Dendritic cell treated with granulocyte-macrophage colony-stimulating factor and Interleukin-4, amounts not matched to agents 40 ng/mL and 50 ng/mL, for 4 days (primary cell): ENCODE data around the gene TRMO.
"Not testable (repeated sequence)": the region's sequence is repeated elsewhere in the genome, so short reads cannot be mapped to it uniquely, and the experiment has no call there.

Experiments used
- H3K27ac Mint-ChIP-seq: one replicate; pipeline ENCODE4 v1.8.0; 2022; ENCODE audit warnings: mild to moderate bottlenecking, mixed read lengths
- H3K27me3 Mint-ChIP-seq: one replicate; pipeline ENCODE4 v1.8.0; 2022; ENCODE audit warnings: mild to moderate bottlenecking, mixed read lengths
- H3K36me3 Mint-ChIP-seq: one replicate; pipeline ENCODE4 v1.8.0; 2022; ENCODE audit warnings: low read depth, mixed read lengths
- H3K4me1 Mint-ChIP-seq: one replicate; pipeline ENCODE4 v1.8.0; 2022; ENCODE audit warnings: low read depth, mixed read lengths
- H3K4me3 Mint-ChIP-seq: one replicate; pipeline ENCODE4 v1.8.0; 2022; ENCODE audit warnings: mild to moderate bottlenecking, moderate library complexity, mixed read lengths
- H3K9me3 Mint-ChIP-seq: one replicate; pipeline ENCODE4 v1.8.0; 2022; ENCODE audit warnings: mixed read lengths
- intact Hi-C: fragments of 100-400 bp; cut with micrococcal nuclease; formaldehyde crosslinking; loops from one replicate; pipeline ENCODE4 v1.15.0; 2022

The TRMO gene, protein sequence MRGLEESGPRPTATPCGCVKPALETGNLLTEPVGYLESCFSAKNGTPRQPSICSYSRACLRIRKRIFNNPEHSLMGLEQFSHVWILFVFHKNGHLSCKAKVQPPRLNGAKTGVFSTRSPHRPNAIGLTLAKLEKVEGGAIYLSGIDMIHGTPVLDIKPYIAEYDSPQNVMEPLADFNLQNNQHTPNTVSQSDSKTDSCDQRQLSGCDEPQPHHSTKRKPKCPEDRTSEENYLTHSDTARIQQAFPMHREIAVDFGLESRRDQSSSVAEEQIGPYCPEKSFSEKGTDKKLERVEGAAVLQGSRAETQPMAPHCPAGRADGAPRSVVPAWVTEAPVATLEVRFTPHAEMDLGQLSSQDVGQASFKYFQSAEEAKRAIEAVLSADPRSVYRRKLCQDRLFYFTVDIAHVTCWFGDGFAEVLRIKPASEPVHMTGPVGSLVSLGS

GRCh38 chr9:97921959-97922724 is at the start of gene TRMO:
TSS of gene TRMO (minus strand) at chr9:97922500. CDS start at chr9:97922493, 7 bp downstream.
- peak within 1 kb of the TSS; percentile 99 for H3K27ac Mint-ChIP-seq
- peaks cover 44% of the 10 kb centered on the region for H3K4me1 Mint-ChIP-seq
- no peaks in the 10 kb centered on the region for H3K9me3 Mint-ChIP-seq
- no peaks in the 10 kb centered on the region for H3K27me3 Mint-ChIP-seq
- peak within 1 kb of the TSS; percentile 95 for H3K4me3 Mint-ChIP-seq
- intact Hi-C loops, result loop anchor here (1.0 to 5.0 kb wide), 8 partner anchors 16 to 341 kb away; partner anchors contain the start of genes ANP32B, NCBP1, TSTD2 and XPA
- peaks cover 18% of the 10 kb centered on the region for H3K36me3 Mint-ChIP-seq

GRCh38 chr9:97970165-97970564 is 47.9 kb upstream of the TRMO start:
- Mint-ChIP-seq H3K9me3 (no peaks in the 10 kb centered on the region), H3K27me3 (no peaks in the 10 kb centered on the region), H3K4me1 (no peaks in the 10 kb centered on the region), H3K4me3 (no peak overlapping the region), H3K27ac (no peak overlapping the region), H3K36me3 (no peaks in the 10 kb centered on the region)
- intact Hi-C loops, result no loop called here

DNA sequence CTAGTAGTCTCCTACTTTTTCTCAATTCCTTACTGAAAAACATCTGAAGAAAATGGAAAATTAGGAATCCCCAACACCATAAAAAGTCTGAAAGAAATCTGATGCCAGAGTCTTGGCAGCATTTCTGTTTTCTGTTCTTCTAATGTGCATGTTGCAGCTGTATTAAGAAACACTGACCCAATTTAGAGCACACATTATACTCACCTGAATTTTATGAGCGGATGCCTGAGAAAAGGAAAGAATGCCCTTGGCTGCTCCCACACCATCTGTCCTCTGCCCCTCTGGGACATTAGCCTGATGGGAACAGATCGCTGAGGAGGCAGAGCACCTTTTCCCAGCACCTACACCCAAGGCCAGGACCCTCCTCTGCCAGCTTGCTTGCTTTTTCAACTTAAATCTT is 46.7 kb upstream of the TRMO start:
- no peak overlapping the region for H3K4me3 Mint-ChIP-seq
- intact Hi-C loops, result no loop called here
- no peak overlapping the region for H3K27ac Mint-ChIP-seq

GRCh38 chr9:97966493-97966892 is 44.2 kb upstream of the TRMO start:
- H3K4me3 Mint-ChIP-seq, result no peak overlapping the region
- H3K27me3 Mint-ChIP-seq, result no peaks in the 10 kb centered on the region
- H3K36me3 Mint-ChIP-seq, result no peaks in the 10 kb centered on the region
- H3K27ac Mint-ChIP-seq, result no peak overlapping the region
- no peaks in the 10 kb centered on the region for H3K4me1 Mint-ChIP-seq
- intact Hi-C loops, result no loop called here
- no peaks in the 10 kb centered on the region for H3K9me3 Mint-ChIP-seq

More for the DNA sequence above, 46.7 kb upstream of the TRMO start:
- no peaks in the 10 kb centered on the region for H3K4me1 Mint-ChIP-seq
- H3K9me3 Mint-ChIP-seq, result no peaks in the 10 kb centered on the region
- H3K36me3 Mint-ChIP-seq, result no peaks in the 10 kb centered on the region
- no peaks in the 10 kb centered on the region for H3K27me3 Mint-ChIP-seq

DNA sequence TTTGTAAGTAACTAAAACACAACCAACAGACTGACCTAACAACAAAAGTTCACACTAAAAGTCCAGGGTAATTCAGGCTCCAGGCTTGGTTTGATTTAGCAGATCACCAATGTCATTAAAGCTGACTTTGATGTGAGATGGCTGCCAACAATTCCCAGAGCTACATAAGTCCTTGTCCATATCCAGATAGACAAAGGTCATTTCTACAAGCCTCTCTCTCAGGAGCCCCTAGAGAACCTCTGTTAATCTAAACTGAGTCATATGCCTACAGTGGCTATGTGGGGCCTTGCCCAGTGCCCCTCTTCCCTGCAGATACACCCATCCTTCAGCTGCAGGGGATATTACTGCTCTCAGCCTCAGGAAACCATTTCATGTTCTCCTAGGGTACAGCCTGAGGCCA is 42.6 kb upstream of the TRMO start:
- Mint-ChIP-seq H3K27me3 (no peaks in the 10 kb centered on the region), H3K4me3 (no peak overlapping the region), H3K27ac (no peak overlapping the region), H3K9me3 (no peaks in the 10 kb centered on the region), H3K36me3 (no peaks in the 10 kb centered on the region), H3K4me1 (no peaks in the 10 kb centered on the region)
- intact Hi-C loops, result no loop called here

GRCh38 chr9:97963232-97963631 is 40.9 kb upstream of the TRMO start:
- Mint-ChIP-seq H3K27ac (no peak overlapping the region), H3K4me1 (no peaks in the 10 kb centered on the region), H3K36me3 (no peaks in the 10 kb centered on the region), H3K27me3 (no peaks in the 10 kb centered on the region), H3K9me3 (no peaks in the 10 kb centered on the region), H3K4me3 (no peak overlapping the region)
- intact Hi-C loops, result no loop called here

- Mint-ChIP-seq H3K36me3 (no peaks in the 10 kb centered on the region), H3K27me3 (no peaks in the 10 kb centered on the region)
These were observed 40.3 kb upstream of the TRMO start for GRCh38 chr9:97962575-97962974.

GRCh38 chr9:97962136-97962535 is 39.8 kb upstream of the TRMO start:
- H3K27me3 Mint-ChIP-seq, result no peaks in the 10 kb centered on the region
- no peaks in the 10 kb centered on the region for H3K36me3 Mint-ChIP-seq
- H3K4me3 Mint-ChIP-seq, result no peak overlapping the region
- no peak overlapping the region for H3K27ac Mint-ChIP-seq
- H3K9me3 Mint-ChIP-seq, result no peaks in the 10 kb centered on the region
- intact Hi-C loops, result no loop called here
- no peaks in the 10 kb centered on the region for H3K4me1 Mint-ChIP-seq

More at GRCh38 chr9:97962575-97962974, 40.3 kb upstream of the TRMO start:
- intact Hi-C loops, result no loop called here
- Mint-ChIP-seq H3K4me3 (no peak overlapping the region), H3K9me3 (no peaks in the 10 kb centered on the region), H3K4me1 (no peaks in the 10 kb centered on the region), H3K27ac (no peak overlapping the region)

DNA sequence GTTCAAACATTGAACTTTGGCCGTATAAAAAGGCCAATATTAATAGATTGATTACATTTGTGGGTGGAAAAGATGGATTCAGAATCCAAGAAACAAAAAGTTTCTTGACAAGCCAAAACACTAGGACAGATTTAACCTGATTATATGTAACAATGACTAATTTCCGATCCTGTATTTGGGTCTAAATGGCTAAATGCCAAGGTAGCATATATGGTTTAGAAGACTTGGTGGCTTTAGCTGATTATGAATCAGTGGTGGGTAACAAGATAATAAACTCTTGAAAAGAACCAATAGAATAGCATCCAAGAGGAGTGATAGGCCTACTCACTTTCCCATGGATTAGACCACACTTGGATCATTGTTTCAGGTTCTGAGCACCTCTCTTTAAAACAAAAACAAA is 39.1 kb upstream of the TRMO start:
- Mint-ChIP-seq H3K27ac (no peak overlapping the region), H3K4me1 (peaks cover 3% of the 10 kb centered on the region), H3K27me3 (no peaks in the 10 kb centered on the region), H3K36me3 (no peaks in the 10 kb centered on the region), H3K4me3 (no peak overlapping the region), H3K9me3 (no peaks in the 10 kb centered on the region)
- intact Hi-C loops, result no loop called here

DNA sequence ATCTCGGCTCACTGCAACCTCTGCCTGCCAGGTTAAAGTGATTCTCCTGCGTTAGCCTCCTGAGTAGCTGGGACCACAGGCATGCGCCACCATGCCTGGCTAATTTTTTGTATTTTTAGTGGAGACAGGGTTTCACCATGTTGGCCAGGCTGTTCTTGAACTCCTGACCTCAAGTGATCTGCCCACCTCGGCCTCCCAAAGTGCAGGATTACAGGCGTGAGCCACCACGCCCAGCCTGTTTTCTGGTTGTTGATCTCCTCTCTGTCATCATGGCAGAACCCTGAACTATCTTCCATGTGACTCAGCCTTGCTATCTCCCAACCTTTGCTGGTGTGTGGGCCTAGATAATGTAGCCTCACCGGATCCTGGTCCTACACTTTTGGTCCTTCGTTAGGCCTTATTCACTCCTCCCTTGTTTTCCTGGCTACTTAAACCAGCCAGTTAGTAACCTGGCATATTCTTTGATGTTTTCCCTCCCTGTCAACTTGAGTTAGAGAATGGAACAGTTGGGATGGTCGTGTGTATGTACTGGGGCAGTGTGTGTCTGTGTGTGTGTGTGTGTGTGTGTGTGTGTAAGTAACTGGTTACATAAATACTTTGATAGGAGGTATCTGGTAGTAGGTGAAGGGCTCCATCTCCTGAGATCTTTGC is 38.5 kb upstream of the TRMO start:
- H3K27ac Mint-ChIP-seq, H3K9me3 Mint-ChIP-seq, H3K4me1 Mint-ChIP-seq, H3K27me3 Mint-ChIP-seq, H3K36me3 Mint-ChIP-seq, intact Hi-C loops, H3K4me3 Mint-ChIP-seq: not testable (repeated sequence)

DNA sequence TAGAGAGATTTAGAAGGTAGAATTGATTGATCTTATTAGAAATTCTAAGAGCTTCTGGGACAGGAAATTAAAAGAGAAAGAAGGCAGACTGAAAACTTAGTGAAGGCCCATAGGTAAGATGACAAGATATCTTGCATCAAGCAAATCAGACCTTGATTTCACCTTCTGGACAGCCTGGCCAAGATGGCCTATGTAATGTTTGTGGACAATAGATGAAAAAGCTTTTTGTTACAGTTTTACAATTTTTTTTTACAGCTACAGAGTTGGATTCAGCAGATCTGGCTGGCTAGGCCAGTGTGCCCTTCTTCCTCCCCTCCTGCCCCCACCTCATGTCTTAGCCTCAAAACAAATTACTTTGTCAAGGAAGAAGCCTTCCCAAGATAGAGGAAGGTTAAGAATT is 37.3 kb upstream of the TRMO start:
- no peak overlapping the region for H3K4me3 Mint-ChIP-seq
- no peaks in the 10 kb centered on the region for H3K27me3 Mint-ChIP-seq
- intact Hi-C loops, result no loop called here
- H3K36me3 Mint-ChIP-seq, result no peaks in the 10 kb centered on the region
- peaks cover 5% of the 10 kb centered on the region for H3K4me1 Mint-ChIP-seq
- no peak overlapping the region for H3K27ac Mint-ChIP-seq
- no peaks in the 10 kb centered on the region for H3K9me3 Mint-ChIP-seq

DNA sequence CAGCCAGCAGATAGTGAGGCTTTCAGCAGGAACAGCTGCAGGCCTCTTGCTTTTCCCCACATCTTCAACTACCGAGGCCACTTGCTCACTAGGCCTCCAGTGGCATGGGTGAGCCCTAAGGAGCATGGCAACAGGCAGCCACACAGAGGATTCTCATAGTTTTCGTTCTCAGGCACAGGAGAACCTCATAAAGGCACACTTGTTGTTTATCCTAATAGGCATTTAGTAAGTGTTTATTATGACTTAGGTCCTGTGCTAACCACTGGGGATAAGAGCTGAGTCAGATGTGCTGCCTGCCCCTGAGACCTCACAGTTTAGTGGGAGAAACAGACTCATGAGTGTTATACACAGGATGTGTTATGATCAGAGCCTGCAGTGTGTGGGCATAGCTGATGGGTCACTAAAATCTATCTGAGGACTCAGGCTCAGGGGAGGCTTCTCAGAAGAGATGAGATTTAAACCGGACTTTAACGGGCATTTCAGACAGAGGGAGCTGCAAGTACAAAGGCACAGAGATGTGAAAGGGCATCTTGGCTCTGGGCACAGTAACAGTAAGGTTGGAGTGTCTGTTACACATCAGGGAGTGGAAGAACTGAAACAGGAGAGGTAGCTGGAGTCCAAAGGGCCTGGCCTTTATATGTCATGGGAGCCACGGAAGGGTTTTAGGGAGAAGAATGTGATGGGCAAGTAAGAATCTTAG is 36.7 kb upstream of the TRMO start:
- no peaks in the 10 kb centered on the region for H3K27me3 Mint-ChIP-seq
- H3K27ac Mint-ChIP-seq, result no peak overlapping the region
- H3K36me3 Mint-ChIP-seq, result no peaks in the 10 kb centered on the region
- peaks cover 5% of the 10 kb centered on the region for H3K4me1 Mint-ChIP-seq
- H3K4me3 Mint-ChIP-seq, result no peak overlapping the region
- intact Hi-C loops, result no loop called here
- H3K9me3 Mint-ChIP-seq, result no peaks in the 10 kb centered on the region

DNA sequence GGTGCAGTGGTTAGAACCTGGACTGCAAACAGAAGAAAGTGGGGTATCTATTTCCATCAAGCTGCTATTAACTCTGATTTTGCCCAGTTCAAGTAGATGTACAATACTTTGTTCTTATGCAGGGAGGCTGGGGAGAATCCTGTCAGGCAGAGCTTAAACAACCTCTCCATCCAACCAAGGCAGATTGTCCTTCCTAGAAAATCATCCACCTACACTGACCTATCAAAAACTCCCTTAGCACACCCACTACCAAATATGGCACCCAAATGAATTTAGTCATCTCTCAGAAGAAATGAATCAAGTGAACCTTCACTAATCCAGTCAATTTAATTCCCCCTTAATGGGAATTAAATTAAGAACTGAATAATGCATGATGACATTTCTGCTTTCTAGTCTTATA is 34.0 kb upstream of the TRMO start:
- intact Hi-C loops, result no loop called here
- H3K36me3 Mint-ChIP-seq, result no peaks in the 10 kb centered on the region
- H3K4me1 Mint-ChIP-seq, result peaks cover 5% of the 10 kb centered on the region
- no peak overlapping the region for H3K27ac Mint-ChIP-seq
- no peak overlapping the region for H3K4me3 Mint-ChIP-seq
- H3K9me3 Mint-ChIP-seq, result no peaks in the 10 kb centered on the region
- no peaks in the 10 kb centered on the region for H3K27me3 Mint-ChIP-seq
